ENCODE data around the gene ASIC4.

DNA sequence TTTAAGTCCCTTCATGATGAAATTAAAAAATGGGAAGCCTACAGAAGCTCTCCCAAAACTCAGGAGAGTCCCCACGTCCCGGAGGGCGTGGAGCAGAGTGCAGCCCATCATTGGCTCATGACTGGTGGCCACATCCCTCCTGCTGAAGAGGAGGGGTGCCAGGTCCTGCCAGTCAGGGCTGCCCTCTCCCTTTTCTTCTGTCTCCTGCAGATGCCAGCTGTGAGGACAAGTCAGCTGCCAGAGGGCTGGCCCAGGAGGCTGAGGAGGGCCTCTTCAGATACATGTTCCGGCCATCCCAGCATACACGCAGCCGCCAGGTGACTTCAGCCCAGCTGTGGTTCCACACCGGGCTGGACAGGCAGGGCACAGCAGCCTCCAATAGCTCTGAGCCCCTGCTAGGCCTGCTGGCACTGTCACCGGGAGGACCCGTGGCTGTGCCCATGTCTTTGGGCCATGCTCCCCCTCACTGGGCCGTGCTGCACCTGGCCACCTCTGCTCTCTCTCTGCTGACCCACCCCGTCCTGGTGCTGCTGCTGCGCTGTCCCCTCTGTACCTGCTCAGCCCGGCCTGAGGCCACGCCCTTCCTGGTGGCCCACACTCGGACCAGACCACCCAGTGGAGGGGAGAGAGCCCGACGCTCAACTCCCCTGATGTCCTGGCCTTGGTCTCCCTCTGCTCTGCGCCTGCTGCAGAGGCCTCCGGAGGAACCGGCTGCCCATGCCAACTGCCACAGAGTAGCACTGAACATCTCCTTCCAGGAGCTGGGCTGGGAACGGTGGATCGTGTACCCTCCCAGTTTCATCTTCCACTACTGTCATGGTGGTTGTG lies 60.4 kb downstream of the ASIC4 start:
- TF ChIP-seq CTCF (conservative IDR thresholded peaks at IDR 0.05; ENCODE audit: low read length) (no peak), EZH2phosphoT487 (IDR thresholded peaks at IDR 0.05; ENCODE audit: borderline replicate concordance, low read depth, low read length) (no peak)

Data from OCI-LY7 (cell line).